HFFc6 (cell line): ENCODE measurements around the gene NOL3. TPM values are rescaled to one million over a fixed set of nuclear protein-coding genes. Genes with fewer than 3 reads are reported as not detected.

Experiments
- DNase-seq: peaks from one replicate; pipeline ENCODE4 v3.0.0-alpha.2; 2018
- H3K27ac Mint-ChIP-seq: 2 replicates; pipeline ENCODE4 v1.8.0; 2020; ENCODE audit warnings: mild to moderate bottlenecking, mixed read lengths
- H3K27me3 Mint-ChIP-seq: 2 replicates; pipeline ENCODE4 v1.8.0; 2021; ENCODE audit warnings: mild to moderate bottlenecking, moderate library complexity, mixed read lengths; ENCODE audit not compliant: insufficient read depth
- H3K36me3 Mint-ChIP-seq: 2 replicates; pipeline ENCODE4 v1.8.0; 2021; ENCODE audit warnings: low read depth, mixed read lengths
- H3K4me1 Mint-ChIP-seq: 2 replicates; pipeline ENCODE4 v1.8.0; 2020; ENCODE audit warnings: low read depth, mixed read lengths
- H3K4me3 Mint-ChIP-seq: 2 replicates; pipeline ENCODE4 v1.8.0; 2020; ENCODE audit warnings: mild to moderate bottlenecking, moderate library complexity, mixed read lengths
- H3K9me3 Mint-ChIP-seq: 2 replicates; pipeline ENCODE4 v1.8.0; 2020; ENCODE audit warnings: mild to moderate bottlenecking, mixed read lengths
- total RNA-seq, 6 experiments: library from RNA; stranded (reverse); fragmentation: NEBNext Ultra II Directional; extraction: Animal tissue kit (Norgen Biotek cat#: 25700); gene quantifications; 2 replicates in 1 of 6; 3 replicates in 5 of 6; pipeline ENCODE4 v1.2.3, GENCODE V29; 2021
- TF ChIP-seq, protein P1 (sequence below): fragments of 200-600 bp; sonication (generic); IDR thresholded peaks from 2 replicates; pipeline ENCODE4 v1.5.0; 2021; ENCODE audit warnings: antibody characterized with exemption, mild to moderate bottlenecking

Gene NOL3
- total RNA-seq, 6 experiments from 2014 or later, result 16.1 to 20.1 (median 17.7) TPM

- TF ChIP-seq, protein P1, sequence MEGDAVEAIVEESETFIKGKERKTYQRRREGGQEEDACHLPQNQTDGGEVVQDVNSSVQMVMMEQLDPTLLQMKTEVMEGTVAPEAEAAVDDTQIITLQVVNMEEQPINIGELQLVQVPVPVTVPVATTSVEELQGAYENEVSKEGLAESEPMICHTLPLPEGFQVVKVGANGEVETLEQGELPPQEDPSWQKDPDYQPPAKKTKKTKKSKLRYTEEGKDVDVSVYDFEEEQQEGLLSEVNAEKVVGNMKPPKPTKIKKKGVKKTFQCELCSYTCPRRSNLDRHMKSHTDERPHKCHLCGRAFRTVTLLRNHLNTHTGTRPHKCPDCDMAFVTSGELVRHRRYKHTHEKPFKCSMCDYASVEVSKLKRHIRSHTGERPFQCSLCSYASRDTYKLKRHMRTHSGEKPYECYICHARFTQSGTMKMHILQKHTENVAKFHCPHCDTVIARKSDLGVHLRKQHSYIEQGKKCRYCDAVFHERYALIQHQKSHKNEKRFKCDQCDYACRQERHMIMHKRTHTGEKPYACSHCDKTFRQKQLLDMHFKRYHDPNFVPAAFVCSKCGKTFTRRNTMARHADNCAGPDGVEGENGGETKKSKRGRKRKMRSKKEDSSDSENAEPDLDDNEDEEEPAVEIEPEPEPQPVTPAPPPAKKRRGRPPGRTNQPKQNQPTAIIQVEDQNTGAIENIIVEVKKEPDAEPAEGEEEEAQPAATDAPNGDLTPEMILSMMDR, result no peak
- Mint-ChIP-seq H3K4me1 (peaks cover 36% of the 10 kb centered on the region), H3K27me3 (peaks cover 3% of the 10 kb centered on the region), H3K27ac (no peak overlapping the region), H3K36me3 (no peaks in the 10 kb centered on the region; the same call in 1 of the 2 replicates), H3K9me3 (no peaks in the 10 kb centered on the region), H3K4me3 (no peak overlapping the region)
- DNase-seq, result no peak
These were observed 17.0 kb downstream of the NOL3 start for GRCh38 chr16:67187175-67187890.

GRCh38 chr16:67188323-67188722 is 18.0 kb downstream of the NOL3 start:
- Mint-ChIP-seq H3K27me3 (peaks cover 3% of the 10 kb centered on the region), H3K4me3 (no peak overlapping the region), H3K36me3 (peaks cover 9% of the 10 kb centered on the region), H3K27ac (no peak overlapping the region), H3K9me3 (no peaks in the 10 kb centered on the region), H3K4me1 (peaks cover 45% of the 10 kb centered on the region)
- TF ChIP-seq, protein P1, result no peak
- no peak for DNase-seq

GRCh38 chr16:67188798-67189197 is 18.5 kb downstream of the NOL3 start:
- TF ChIP-seq, protein P1, result no peak
- no peaks in the 10 kb centered on the region for H3K9me3 Mint-ChIP-seq
- H3K27me3 Mint-ChIP-seq, result peaks cover 3% of the 10 kb centered on the region
- H3K4me1 Mint-ChIP-seq, result peaks cover 50% of the 10 kb centered on the region
- no peak for DNase-seq
- H3K36me3 Mint-ChIP-seq, result peaks cover 13% of the 10 kb centered on the region
- H3K27ac Mint-ChIP-seq, result no peak overlapping the region
- H3K4me3 Mint-ChIP-seq, result no peak overlapping the region

DNA sequence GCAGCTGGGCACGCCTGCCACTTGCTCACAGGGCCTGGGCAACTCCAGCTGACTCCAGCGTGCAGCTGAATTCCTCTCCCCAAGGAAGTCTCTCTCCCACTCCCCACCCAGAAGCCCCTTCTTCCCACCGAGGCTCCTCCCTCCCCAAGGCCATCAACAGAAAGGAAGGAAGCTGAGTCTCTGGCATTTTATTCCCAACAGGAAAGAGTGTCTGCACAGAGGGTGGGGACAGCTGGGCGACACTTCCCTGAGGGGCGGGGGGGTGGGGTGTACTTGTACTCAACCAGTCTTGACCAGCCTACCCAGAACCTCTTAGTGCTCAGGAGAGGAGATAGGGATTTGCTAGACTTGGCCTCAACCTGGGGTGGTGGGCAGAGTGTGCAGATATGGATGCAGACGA is 19.7 kb downstream of the NOL3 start, which contains the start of gene EXOC3L1:
EXOC3L1 (minus strand) TSS at position 96 of the 400 bp plus-strand sequence. CDS start 460 bp downstream, outside the sequence.
- Mint-ChIP-seq H3K36me3 (peaks cover 17% of the 10 kb centered on the region), H3K9me3 (no peaks in the 10 kb centered on the region), H3K4me1 (peaks cover 52% of the 10 kb centered on the region), H3K4me3 (no peak within 1 kb of the TSS), H3K27me3 (peaks cover 3% of the 10 kb centered on the region), H3K27ac (no peak within 1 kb of the TSS)
- DNase-seq, result no peak
- TF ChIP-seq, protein P1, result no peak

DNA sequence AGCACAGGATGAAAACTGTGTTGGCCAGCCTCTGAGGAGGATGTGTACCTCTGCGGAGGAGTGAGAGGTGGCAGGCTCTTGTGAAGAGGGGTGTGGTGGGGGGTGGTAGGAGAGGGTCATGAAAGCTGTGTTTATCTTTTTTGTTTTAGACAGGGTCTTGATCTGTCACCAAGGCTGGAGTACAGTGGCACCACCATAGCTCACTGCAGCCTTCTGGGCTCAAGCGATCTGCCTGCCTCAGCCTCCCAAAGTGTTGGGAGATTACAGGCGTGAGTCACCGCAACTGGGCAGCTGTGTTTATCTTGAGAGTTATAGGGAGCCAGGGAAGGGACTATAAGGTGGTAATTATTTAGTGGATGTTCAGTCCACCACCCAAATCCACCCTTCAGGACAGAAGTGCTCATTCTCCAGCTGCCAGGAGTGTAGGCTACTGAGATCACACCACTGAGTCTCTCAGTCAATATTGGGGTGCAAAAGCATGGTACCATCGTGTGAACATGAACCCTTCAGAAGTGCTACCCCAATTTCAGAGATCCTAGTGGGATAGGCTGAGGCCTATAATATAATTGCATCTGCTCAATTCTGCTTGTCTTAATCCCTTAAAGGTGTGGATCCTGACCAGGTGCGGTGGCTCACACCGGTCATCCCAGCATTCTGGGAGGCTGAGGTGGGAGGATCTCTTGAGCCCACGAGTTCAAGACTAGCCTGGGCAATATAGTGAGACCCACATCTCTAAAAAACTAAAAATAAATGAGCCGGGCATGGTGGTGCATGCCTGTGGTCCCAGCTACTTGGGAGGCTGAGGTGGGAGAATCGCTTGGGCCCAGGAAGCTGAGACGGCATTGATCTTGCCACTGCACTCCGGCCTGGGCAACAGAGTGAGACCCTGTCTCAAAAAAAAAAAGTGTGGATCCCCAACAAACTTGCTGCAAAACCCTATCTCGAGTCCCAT is 20.4 kb downstream of the NOL3 start:
- Mint-ChIP-seq H3K4me3 (no peak overlapping the region; the same call in 1 of the 2 replicates), H3K27me3 (peaks cover 3% of the 10 kb centered on the region; the same call in 1 of the 2 replicates), H3K4me1 (peaks cover 46% of the 10 kb centered on the region), H3K27ac (no peak overlapping the region), H3K36me3 (peaks cover 22% of the 10 kb centered on the region), H3K9me3 (no peaks in the 10 kb centered on the region)
- TF ChIP-seq, protein P1, result no peak
- DNase-seq, result no peak
